KBM-7 (cell line): Measurements from ENCODE around the gene CSF1R.

Experiments
- DNase-seq: peaks from one replicate; pipeline ENCODE4 v3.0.0-alpha.2; 2015
- in situ Hi-C: fragments of 300-500 bp; cut with MboI; formaldehyde crosslinking; loops from 2 replicates; pipeline ENCODE4 v1.14.3; 2020; ENCODE audit warnings: low sequenced_read_pairs, low pct_unique_long_range_greater_than_20kb, mixed read lengths

Gene CSF1R

GRCh38 chr5:150077996-150078801, 8.2 kb downstream of the CSF1R start:
- in situ Hi-C loops, result no loop called here

GRCh38 chr5:150077060-150077459, 9.3 kb downstream of the CSF1R start:
- no peak for DNase-seq
- in situ Hi-C loops, result no loop called here

More at GRCh38 chr5:150077996-150078801, 8.2 kb downstream of the CSF1R start:
- no peak for DNase-seq

GRCh38 chr5:150075806-150076205, 10.5 kb downstream of the CSF1R start:
- DNase-seq, result no peak

GRCh38 chr5:150075233-150075632, 11.1 kb downstream of the CSF1R start:
- no peak for DNase-seq
- in situ Hi-C loops, result no loop called here

More at GRCh38 chr5:150075806-150076205, 10.5 kb downstream of the CSF1R start:
- in situ Hi-C loops, result no loop called here

GRCh38 chr5:150073677-150074076, 12.7 kb downstream of the CSF1R start:
- in situ Hi-C loops, result no loop called here
- no peak for DNase-seq

- no peak for DNase-seq
- in situ Hi-C loops, result no loop called here
Observed at GRCh38 chr5:150073086-150073625, 13.2 kb downstream of the CSF1R start.

- DNase-seq, result no peak
- in situ Hi-C loops, result no loop called here
Observed at GRCh38 chr5:150070821-150071220, 15.5 kb downstream of the CSF1R start.

- in situ Hi-C loops, result no loop called here
- DNase-seq, result no peak
Observed at GRCh38 chr5:150069672-150070627, 16.4 kb downstream of the CSF1R start.

- in situ Hi-C loops, result no loop called here
- no peak for DNase-seq
Observed at GRCh38 chr5:150068961-150069645, 17.3 kb downstream of the CSF1R start.

- in situ Hi-C loops, result no loop called here
- DNase-seq, result no peak
Observed at GRCh38 chr5:150068472-150068871, 17.9 kb downstream of the CSF1R start.

- no peak for DNase-seq
- in situ Hi-C loops, result no loop called here
Observed at GRCh38 chr5:150068071-150068470, 18.3 kb downstream of the CSF1R start.

GRCh38 chr5:150067405-150067960, 18.9 kb downstream of the CSF1R start:
- no peak for DNase-seq
- in situ Hi-C loops, result no loop called here

- DNase-seq, result no peak
Observed at GRCh38 chr5:150066901-150067396, 19.4 kb downstream of the CSF1R start.

GRCh38 chr5:150066436-150066835, 19.9 kb downstream of the CSF1R start:
- in situ Hi-C loops, result no loop called here
- DNase-seq, result no peak

More at GRCh38 chr5:150066901-150067396, 19.4 kb downstream of the CSF1R start:
- in situ Hi-C loops, result no loop called here

GRCh38 chr5:150065886-150066285, 20.5 kb downstream of the CSF1R start:
- in situ Hi-C loops, result no loop called here
- peak; percentile 50 for DNase-seq

GRCh38 chr5:150065346-150065745, 21.0 kb downstream of the CSF1R start:
- in situ Hi-C loops, result no loop called here
- no peak for DNase-seq

- no peak for DNase-seq
- in situ Hi-C loops, result no loop called here
Observed at GRCh38 chr5:150064681-150065220, 21.6 kb downstream of the CSF1R start.

- in situ Hi-C loops, result no loop called here
Observed at GRCh38 chr5:150063638-150064037, 22.7 kb downstream of the CSF1R start.

More at GRCh38 chr5:150063638-150064037, 22.7 kb downstream of the CSF1R start:
- DNase-seq, result no peak
